Stimulated activated CD4-positive, alpha-beta T cell treated with anti-CD3 and anti-CD28 coated beads, Interleukin-4, amount 100 ng/mL, for 1 hour (primary cell): ENCODE data around the gene RIN3.
A peak's percentile ranks its signal among the peaks of the same experiment; 100 is the strongest.

Experiments used
- DNase-seq: peaks from one replicate; pipeline ENCODE4 v3.0.0-alpha.2; 2020

The RIN3 gene

DNA sequence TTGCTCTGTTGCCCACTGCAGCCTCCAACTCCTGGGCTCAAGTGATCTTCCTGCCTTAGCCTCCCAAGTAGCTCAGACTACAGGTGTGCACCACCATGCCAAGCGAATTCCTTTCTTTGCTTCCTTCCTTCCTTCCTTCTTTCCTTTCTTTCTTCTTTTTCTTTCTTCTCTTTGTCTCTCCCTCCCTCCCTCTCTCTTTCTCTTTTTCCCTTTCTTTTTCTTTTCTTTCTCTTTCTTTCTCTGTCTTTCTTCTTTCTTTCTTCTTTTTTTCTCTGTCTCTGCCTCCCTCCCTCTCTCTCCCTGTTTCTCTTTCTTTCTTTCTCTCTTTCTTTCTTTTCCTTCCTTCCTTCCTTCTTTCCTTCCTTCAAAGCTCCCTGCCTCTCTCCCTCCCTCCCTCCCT, 182.0 kb downstream of the RIN3 start:
- no peak for DNase-seq

DNA sequence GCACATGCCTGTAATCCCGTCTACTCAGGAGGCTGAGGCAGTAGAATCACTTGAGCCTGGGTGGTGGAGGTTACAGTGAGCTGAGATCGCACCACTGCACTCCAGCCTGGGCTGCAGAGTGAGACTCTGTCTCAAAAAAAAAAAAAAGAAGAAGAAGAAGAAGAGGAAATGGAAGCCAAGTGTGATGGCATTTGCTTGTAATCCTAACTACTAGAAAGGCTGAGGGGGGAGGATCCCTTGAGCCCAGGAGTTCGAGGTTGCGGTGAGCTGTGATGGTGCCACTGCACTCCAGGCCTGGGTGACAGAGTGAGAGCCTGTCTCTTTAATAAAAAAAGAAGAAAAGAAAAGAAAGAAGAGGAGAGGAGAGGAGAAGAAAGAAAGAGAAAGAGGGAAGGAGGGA, 182.8 kb downstream of the RIN3 start:
- DNase-seq = no peak

- DNase-seq = no peak
These were observed 184.8 kb downstream of the RIN3 start for GRCh38 chr14:92698393-92698792.

GRCh38 chr14:92701826-92702225, 188.2 kb downstream of the RIN3 start:
- no peak for DNase-seq

DNA sequence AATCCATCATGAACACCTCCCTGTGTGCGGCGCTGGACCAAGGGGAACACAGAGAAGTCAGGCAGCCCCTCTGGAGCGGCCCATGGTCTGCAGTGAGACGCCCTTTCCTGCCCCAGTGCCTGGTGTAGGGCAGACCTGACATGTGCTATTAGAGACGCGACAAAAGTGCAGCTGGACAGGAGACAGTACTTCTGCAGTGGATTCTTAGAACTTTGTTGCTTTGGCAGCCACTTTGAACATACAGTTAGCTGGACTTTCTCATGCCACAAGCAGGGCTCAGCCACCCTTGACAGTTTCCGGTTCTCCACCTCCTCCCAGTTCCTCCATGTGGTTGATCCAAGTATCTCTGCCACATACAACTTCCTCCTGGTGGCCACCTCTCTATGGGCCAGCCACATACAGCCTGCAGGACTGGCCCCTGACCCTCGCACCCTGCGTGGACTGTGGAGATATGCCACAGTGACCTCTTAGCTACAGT, 188.9 kb downstream of the RIN3 start:
- no peak for DNase-seq

- DNase-seq = no peak
These were observed 189.9 kb downstream of the RIN3 start for GRCh38 chr14:92703516-92703915.

- no peak for DNase-seq
These were observed 190.6 kb downstream of the RIN3 start for GRCh38 chr14:92704036-92704804.

DNA sequence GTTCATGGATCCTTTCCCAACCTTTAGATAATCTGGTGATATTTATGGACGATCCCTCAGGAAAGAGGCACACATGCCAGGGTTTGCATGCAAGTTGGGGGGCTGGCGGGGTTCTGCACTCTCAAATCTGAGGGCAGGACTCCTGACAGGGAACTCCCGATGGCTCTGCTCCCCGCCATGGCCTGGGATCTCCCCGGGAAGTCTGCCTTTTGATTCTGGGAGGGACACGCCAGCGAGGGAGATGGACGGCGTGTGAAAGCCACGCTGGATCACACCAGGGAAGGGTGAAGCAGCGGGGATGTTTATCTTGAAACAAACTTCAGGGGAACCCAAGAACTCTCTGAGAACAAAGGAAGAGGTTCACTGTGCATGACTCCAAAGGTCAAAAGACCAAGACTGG, 191.2 kb downstream of the RIN3 start:
- no peak for DNase-seq

GRCh38 chr14:92706386-92706785, 192.8 kb downstream of the RIN3 start:
- DNase-seq = no peak

- DNase-seq = no peak
These were observed 195.9 kb downstream of the RIN3 start for GRCh38 chr14:92709340-92710000.

- no peak for DNase-seq
These were observed 196.4 kb downstream of the RIN3 start for GRCh38 chr14:92710001-92710341.

- DNase-seq = no peak
These were observed 198.5 kb downstream of the RIN3 start for GRCh38 chr14:92711976-92712653.

- no peak for DNase-seq
These were observed 199.1 kb downstream of the RIN3 start for GRCh38 chr14:92712654-92713051.

- DNase-seq = peak; percentile 83
These were observed 201.2 kb downstream of the RIN3 start for GRCh38 chr14:92714739-92715307.

- no peak for DNase-seq
These were observed 202.6 kb downstream of the RIN3 start for GRCh38 chr14:92716131-92716530.

DNA sequence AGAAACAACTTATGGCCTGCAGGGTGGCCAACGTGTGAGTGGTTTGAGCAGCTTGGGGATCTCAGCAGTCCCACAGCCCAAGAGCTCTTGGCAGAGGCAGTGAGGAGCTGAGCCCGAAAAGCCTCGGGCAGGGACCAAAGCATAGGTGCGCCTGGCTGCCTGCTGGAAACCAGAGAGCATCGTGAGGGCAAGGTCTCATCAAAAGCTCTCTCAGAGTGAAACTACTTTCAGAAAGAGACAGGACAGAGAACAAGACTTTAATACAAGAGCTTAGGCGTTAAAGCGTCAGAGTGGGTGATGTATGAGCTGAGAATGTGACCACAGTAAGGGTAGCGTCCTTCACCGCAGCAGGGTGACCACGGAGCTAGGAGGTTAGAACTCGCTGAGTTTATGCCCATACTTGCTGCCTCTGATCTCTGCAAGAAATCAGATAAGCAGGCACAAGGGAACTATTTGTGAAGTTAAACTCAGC, 204.0 kb downstream of the RIN3 start:
- DNase-seq = no peak

- DNase-seq = no peak
These were observed 205.1 kb downstream of the RIN3 start for GRCh38 chr14:92718664-92719063.

DNA sequence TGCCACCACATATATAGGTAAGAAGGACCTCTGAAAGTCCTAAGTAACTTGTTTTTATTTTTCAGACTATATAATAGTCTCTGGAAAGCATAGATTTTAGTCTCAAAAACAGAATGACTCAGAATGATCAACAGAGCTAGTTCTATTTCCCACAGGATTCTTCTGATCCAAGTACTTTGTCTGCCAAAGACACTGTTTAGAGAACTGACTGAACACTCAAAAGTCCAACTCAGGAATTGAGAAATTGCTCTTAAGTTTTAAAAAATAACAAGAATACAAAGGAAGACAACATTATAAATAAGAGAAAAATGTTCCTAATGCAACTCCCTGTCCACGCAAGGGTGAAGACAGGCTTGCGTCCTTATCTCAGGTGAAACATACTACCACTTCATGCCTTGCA, 205.8 kb downstream of the RIN3 start:
- no peak for DNase-seq

GRCh38 chr14:92719890-92720323, 206.3 kb downstream of the RIN3 start:
- no peak for DNase-seq

- DNase-seq = no peak
These were observed 211.1 kb downstream of the RIN3 start for GRCh38 chr14:92724516-92725340.

DNA sequence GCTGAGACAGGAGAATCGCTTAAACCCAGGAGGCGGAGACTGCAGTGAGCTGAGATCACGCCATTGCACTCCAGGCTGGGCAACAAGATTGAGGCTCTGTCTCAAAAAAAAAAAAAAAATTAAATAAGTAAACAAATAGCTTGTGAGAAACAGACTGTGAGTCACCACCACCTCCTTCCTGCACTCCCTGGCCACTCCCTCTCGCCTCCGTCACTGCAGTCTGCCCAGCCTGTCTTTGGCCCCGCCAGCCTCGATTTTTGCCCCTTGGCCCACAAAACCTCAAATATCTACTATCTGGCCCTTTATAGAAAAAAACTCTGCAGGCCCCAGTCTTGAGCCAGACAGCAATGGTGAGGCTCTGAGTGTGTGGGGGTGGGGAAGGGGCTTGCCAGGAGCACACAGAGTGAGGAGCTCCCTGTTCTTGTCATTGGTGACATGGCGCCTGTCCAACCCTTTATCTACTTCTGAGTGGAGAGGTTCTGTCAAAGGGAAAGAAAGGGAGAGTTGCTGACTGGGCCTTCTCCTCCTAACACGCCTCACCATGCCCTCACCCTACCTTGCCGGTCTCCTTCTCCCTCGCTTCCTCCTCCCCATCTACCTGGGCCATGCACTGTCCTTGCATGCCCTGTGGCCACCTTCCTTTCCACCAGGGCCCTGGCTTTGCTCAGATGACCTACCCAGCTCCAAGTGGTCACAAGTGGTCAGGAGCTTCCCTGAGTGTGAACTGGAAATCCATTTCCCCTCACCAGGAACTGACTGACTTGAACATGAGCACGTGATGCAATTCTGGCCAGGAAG, 212.8 kb downstream of the RIN3 start:
- DNase-seq = peak; percentile 22

DNA sequence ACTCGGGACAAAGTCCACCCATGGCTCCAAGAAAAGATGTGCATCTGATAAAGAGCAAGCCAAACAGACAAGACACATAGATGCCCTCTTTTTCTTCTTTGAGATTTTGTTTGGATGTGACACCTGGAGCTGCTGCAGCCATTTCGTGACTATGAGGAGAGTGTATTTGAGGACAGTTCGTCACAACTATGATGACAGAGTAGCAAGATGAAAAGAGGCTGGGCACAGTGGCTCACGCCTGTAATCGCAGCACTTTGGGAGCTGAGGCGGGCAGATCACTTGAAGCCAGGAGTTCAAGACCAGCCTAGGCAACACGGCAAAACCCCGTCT, 213.3 kb downstream of the RIN3 start:
- no peak for DNase-seq
